ENCODE measurements around the gene CEP295NL.

Gene CEP295NL

DNA sequence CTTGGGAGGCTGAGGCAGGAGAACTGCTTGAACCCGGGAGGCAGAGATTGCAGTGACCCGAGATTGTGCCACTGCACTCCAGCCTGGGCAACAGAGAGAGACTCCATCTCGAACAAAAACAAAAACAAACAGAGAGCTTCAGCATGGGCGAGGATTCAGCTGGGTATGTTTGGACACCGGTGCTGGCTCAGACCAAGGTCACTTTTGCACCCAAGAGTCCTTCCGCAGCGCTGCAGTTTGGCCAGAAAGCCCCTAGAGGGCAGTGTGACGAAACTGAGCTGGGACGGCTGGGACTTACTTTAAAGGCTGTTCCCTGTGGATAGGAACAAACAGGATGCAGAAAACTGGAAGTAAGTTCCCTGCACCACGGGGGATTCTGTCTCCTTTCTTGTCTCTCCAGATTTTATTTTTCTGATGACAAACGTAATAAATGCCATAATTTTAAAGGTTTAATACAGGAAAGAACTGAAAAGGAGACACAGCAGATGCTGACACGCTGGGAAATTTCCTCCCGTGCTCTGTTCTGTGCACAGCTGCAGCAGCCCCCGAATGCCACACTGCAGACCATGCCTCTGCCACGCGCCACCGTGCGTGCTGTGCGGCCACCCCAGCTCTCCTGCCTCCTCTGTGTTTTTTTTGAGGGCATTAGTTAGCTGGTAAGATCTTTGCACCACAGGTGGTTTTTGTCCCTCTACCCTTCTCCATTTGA, 37.2 kb downstream of the CEP295NL start:
- DNase-seq (ENCODE audit: low read depth in 2 of 2): peak; percentile 35 to 37

DNA sequence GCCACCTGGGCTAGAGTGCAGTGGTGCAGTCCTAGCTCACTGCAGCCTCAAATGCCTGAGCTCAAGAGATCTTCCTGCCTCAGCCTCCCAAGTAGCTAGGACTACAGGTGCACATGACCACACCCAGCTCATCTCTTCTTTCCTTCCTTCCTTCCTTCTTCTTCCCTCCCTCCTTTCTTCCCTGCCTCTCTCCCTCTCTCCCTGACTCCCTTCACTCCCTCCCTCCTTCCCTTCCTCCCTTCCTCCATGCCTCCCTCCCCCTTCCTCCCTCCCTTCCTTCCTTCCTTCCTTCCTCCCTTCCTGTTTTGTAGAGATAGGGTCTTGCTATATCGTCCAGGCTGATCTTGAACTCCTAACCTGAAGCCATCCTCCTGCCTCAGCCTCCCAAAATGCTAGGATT, 38.9 kb downstream of the CEP295NL start:
- DNase-seq (ENCODE audit: low read depth in 2 of 2): no peak

DNA sequence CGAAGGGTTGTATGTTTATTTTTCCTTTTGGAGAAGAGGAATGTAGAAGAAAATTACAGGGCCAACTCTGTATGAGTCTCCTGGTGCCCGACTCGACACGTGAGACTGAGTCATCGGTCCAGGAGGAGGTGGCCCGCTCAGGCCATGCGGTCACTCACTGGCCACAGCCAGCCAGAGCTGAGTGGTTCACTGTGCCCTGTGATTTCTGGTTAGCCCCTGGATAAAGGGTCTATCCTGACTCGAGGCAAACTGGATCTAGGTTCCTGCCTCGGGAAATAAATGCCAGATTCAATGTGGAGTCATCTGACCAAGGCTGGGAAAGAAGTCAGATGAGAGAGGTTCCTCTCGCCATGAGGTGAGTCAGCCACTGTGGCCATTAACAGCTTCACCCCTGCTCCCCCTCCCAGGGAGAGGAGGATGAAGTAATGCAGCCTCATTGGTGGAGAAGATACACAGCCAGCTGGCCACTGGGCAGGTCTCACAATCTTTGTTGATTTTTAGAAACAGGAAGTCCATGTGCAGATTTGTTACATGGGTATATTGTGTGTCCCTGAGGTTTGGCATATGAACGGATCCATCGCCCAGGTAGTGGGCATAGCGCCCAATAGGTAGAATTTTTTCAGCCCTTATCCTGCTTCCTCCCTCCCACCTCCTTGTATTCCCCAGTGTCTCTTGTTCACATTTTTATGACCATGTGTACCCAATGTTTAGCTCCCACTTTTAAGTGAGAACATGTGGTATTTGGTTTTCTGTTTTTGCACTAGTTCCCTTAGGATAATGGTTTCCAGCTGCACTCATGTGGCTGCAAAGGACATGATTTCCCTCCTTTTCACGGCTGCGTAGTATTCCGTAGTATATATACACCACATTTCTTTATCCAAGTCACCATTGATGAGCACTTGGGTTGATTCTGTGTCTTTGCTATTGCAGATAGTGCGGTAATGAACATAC, 40.7 kb downstream of the CEP295NL start:
- no peak for DNase-seq (ENCODE audit: low read depth in 2 of 2)

GRCh38 chr17:78861229-78861628, 41.8 kb downstream of the CEP295NL start:
- no peak for DNase-seq (ENCODE audit: low read depth in 2 of 2)

DNA sequence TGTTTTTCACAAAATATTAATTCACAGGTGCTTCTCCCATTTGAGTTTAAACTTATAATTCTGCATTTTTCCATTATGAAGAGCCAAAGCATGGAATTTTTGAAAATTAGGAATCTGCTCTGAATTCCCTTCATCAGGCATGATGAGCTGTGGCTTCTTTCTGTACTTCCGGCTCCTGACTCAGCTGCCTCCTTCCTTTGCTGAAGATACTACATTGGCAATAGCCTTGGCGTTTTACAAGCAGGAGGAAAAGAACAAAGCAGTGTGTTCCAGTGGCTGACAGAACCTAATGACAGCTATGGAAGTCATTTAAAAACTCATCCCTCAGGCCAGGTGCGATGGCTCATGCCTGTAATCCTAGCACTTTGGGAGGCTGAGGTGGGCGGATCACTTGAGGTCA, 44.0 kb downstream of the CEP295NL start:
- DNase-seq (ENCODE audit: low read depth in 2 of 2): no peak

DNA sequence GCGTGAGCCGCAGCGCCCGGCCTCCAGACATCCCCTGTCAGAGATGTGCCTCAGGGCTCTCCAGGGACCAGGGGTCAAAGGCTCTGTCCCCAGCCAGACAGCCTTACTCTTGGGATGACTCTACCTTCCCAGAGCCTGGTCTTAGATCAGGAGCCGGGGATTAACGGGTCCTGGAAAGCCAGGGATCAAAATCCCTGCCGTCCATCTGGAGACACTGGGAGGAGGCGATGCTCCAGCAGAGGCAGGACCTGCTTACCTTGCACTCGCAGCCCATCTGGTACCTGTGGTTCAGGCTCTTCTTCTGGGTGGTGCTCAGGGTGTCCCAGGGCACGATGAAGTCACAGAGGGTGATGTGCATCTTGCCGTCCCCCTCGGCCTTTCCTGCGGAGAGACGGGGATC, 45.7 kb downstream of the CEP295NL start:
- no peak for DNase-seq (ENCODE audit: low read depth in 2 of 2)

- DNase-seq (ENCODE audit: low read depth in 2 of 2): no peak
Observed at GRCh38 chr17:78855561-78856165, 47.3 kb downstream of the CEP295NL start.

GRCh38 chr17:78854508-78854907, 48.5 kb downstream of the CEP295NL start:
- no peak for DNase-seq (ENCODE audit: low read depth in 2 of 2)

- DNase-seq (ENCODE audit: low read depth in 2 of 2): no peak
Observed at GRCh38 chr17:78853926-78854394, 49.0 kb downstream of the CEP295NL start.

- no peak for DNase-seq (ENCODE audit: low read depth in 2 of 2)
Observed at GRCh38 chr17:78852709-78853121, 50.3 kb downstream of the CEP295NL start.

- DNase-seq (ENCODE audit: low read depth in 2 of 2): no peak
Observed at GRCh38 chr17:78849026-78849425, 54.0 kb downstream of the CEP295NL start.

GRCh38 chr17:78847052-78847451, 55.9 kb downstream of the CEP295NL start:
- no peak for DNase-seq (ENCODE audit: low read depth in 2 of 2)

DNA sequence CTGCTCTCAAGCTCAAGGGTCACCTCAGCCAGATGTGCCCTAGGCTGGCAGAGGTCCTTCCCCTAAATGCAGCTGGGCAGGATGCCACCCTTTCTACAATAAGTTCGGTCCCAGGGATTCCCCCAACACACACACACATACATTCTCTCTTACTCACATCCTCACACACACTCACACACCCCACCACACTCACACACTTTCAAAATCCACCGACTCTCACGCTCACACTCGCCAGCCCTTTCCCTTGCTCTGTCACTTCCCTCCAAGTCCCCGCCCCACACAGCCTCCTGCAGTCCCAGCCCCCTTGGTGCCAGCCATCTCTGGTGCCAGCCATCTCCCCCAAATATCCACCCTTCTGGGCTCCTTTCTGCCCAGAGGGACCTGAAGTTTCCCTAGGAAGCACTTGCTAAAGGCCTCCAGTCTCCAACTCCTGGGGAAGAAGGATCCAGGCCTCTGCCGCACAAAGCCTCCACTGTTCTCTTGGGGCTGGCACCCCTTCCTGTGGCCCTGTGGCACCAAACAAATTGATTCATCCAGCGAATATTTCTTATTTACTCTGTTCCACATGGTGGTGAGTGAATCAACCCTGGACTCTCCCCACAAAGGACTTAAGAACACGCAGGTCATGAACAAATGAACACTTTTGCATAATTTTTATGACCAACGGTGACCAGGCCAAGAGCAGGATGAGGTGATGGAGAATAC, 58.5 kb downstream of the CEP295NL start:
- DNase-seq (ENCODE audit: low read depth in 2 of 2): peak in 1 of 2 donors; percentile 8

- DNase-seq (ENCODE audit: low read depth in 2 of 2): peak; percentile 26 to 27
Observed at GRCh38 chr17:78842881-78843565, 60.0 kb downstream of the CEP295NL start.

GRCh38 chr17:78840780-78841611, 62.0 kb downstream of the CEP295NL start, which contains the start of gene USP36:
Gene USP36 (minus strand): TSS chr17:78840814. CDS start chr17:78836363, 4,451 bp downstream.
- DNase-seq (ENCODE audit: low read depth in 2 of 2): peak; percentile 98 to 100
